Endothelial cell of umbilical vein (primary cell): ENCODE results near the gene APEX1. TPM values are rescaled to one million over a fixed set of nuclear protein-coding genes. Genes with fewer than 3 reads are reported as not detected.

ENCODE experiments used
- BruUV-seq: library from RNA; stranded (reverse); fragments of 400-500 nt; replicated peaks from 2 replicates; lab custom pipeline; 2021; lab: Mats Ljungman, UMichigan
- CTCF ChIA-PET: fragments of 300-600, 350-600 bp; sonication (Branson Sonifier 250); formaldehyde crosslinking; loops from one replicate; lab custom pipeline; 2021; ENCODE audit warnings: antibody characterized with exemption, inconsistent platforms; lab: Charles Lee
- POLR2A ChIA-PET: fragments of 300-600, 350-600 bp; sonication (Branson Sonifier 250); formaldehyde crosslinking; loops from one replicate; lab custom pipeline; 2021; ENCODE audit warnings: antibody characterized with exemption, inconsistent platforms; lab: Charles Lee
- DNase-seq: peaks from one replicate; pipeline ENCODE4 v3.0.0-alpha.2; 2011; ENCODE audit warnings: low read depth, low spot score
- FAIRE-seq: peaks from 2 replicates; lab custom pipeline; 2011; peaks lifted over from hg19 to GRCh38; lab: Jason Lieb, UNC
- H2AFZ ChIP-seq: 2 replicates; pipeline ENCODE4 v1.6.0; 2012; ENCODE audit warnings: low read depth, low read length, control low read depth, inconsistent platforms
- H3K27ac ChIP-seq: 2 replicates; pipeline ENCODE4 v1.5.1; 2011; ENCODE audit warnings: low read depth, mild to moderate bottlenecking, control low read depth, low read length, moderate library complexity; ENCODE audit not compliant: insufficient read depth
- H3K27me3 ChIP-seq, 2 experiments: 2 replicates each; pipeline versions ENCODE4 v1.6.0 to v1.6.1; 2011; ENCODE audit warnings: low read length in 2 of 2, mixed read lengths in 1 of 2; ENCODE audit not compliant: control insufficient read depth in 2 of 2, insufficient read depth in 2 of 2
- H3K36me3 ChIP-seq, 2 experiments: 2 replicates in 1 of 2; 3 replicates in 1 of 2; pipeline ENCODE4 v1.5.1; 2011; ENCODE audit warnings: low read length in 2 of 2, mild to moderate bottlenecking in 1 of 2, moderate library complexity in 1 of 2; ENCODE audit not compliant: control insufficient read depth in 2 of 2, insufficient read depth in 2 of 2; ENCODE audit errors: extremely low read depth in 1 of 2
- H3K4me1 ChIP-seq: 3 replicates; pipeline ENCODE4 v1.5.1; 2011; ENCODE audit warnings: mild to moderate bottlenecking, low read length; ENCODE audit not compliant: control insufficient read depth, insufficient read depth; ENCODE audit errors: extremely low read depth
- H3K4me2 ChIP-seq: 2 replicates; pipeline ENCODE4 v1.6.1; 2011; ENCODE audit warnings: low read length, control low read depth, mixed read lengths; ENCODE audit not compliant: insufficient read depth
- H3K4me3 ChIP-seq, 3 experiments: fragments of 200-600 bp in 1 of 3; sonication (generic), shearing (Covaris generic) in 1 of 3; replicated peaks in 1 of 3; 2 replicates each; pipeline ENCODE4 v1.5.1; 2011 to 2016; ENCODE audit warnings: control low read depth in 3 of 3, low read length in 3 of 3, mild to moderate bottlenecking in 2 of 3, inconsistent platforms in 1 of 3, low read depth in 1 of 3, moderate library complexity in 1 of 3; ENCODE audit not compliant: insufficient read depth in 1 of 3
- H3K79me2 ChIP-seq: 2 replicates; pipeline ENCODE4 v1.6.0; 2012; ENCODE audit warnings: low read length, inconsistent platforms; ENCODE audit not compliant: control insufficient read depth, insufficient read depth
- H3K9ac ChIP-seq: replicated peaks from 2 replicates; pipeline ENCODE3; 2011; ENCODE audit warnings: low read length, control low read depth; ENCODE audit not compliant: insufficient read depth; ENCODE audit errors: extremely low read depth
- H3K9me1 ChIP-seq: replicated peaks from 3 replicates; pipeline ENCODE4 v1.6.0; 2011; ENCODE audit warnings: mild to moderate bottlenecking, low read length; ENCODE audit not compliant: control insufficient read depth, insufficient read depth; ENCODE audit errors: extremely low read depth
- H3K9me3 ChIP-seq: replicated peaks from 2 replicates; pipeline ENCODE4 v1.5.1; 2012; ENCODE audit warnings: low read length, inconsistent platforms; ENCODE audit not compliant: control insufficient read depth, insufficient read depth
- H4K20me1 ChIP-seq: replicated peaks from 2 replicates; pipeline ENCODE3; 2011; ENCODE audit warnings: mild to moderate bottlenecking, low read length; ENCODE audit not compliant: control insufficient read depth, insufficient read depth; ENCODE audit errors: extremely low read depth
- CTCF ChIP-seq, 2 donors: IDR thresholded peaks; 1 replicate in 1 of 2; 2 replicates in 1 of 2; pipeline ENCODE4 v1.5.1; 2011; ENCODE audit warnings: low read length in 2 of 2, mild to moderate bottlenecking in 2 of 2, moderate library complexity in 2 of 2, control low read depth in 1 of 2, inconsistent platforms in 1 of 2, low read depth in 1 of 2; ENCODE audit not compliant: insufficient read depth in 1 of 2; ENCODE audit errors: extremely low read depth in 1 of 2
- EZH2 ChIP-seq: IDR thresholded peaks from 2 replicates; pipeline ENCODE4 v1.6.1; 2012; ENCODE audit warnings: borderline replicate concordance, low read depth, mild to moderate bottlenecking, moderate library complexity, low read length, inconsistent platforms; ENCODE audit not compliant: severe bottlenecking
- FOS ChIP-seq: IDR thresholded peaks from 2 replicates; pipeline ENCODE4 v1.6.1; 2011; ENCODE audit warnings: mild to moderate bottlenecking, low read length, moderate library complexity, borderline replicate concordance; ENCODE audit not compliant: insufficient read depth
- GATA2 ChIP-seq: IDR thresholded peaks from 2 replicates; pipeline ENCODE4 v1.7.0; 2011; ENCODE audit warnings: low read depth, mild to moderate bottlenecking, moderate library complexity, mixed read lengths, low read length; ENCODE audit not compliant: insufficient read length, insufficient read depth
- JUN ChIP-seq: IDR thresholded peaks from 2 replicates; pipeline ENCODE4 v1.6.1; 2011; ENCODE audit warnings: borderline replicate concordance, low read depth; ENCODE audit not compliant: insufficient read length, insufficient read depth
- MAX ChIP-seq: IDR thresholded peaks from 2 replicates; pipeline ENCODE4 v1.6.1; 2011; ENCODE audit not compliant: insufficient read depth, insufficient read length
- MYC ChIP-seq: IDR thresholded peaks from one replicate; pipeline ENCODE4 v1.6.1; 2011; ENCODE audit warnings: mild to moderate bottlenecking, low read depth, low read length
- POLR2A ChIP-seq: IDR thresholded peaks from 2 replicates; pipeline ENCODE4 v1.6.1; 2012; ENCODE audit warnings: low read depth, mild to moderate bottlenecking, control low read depth, low read length
- POLR2AphosphoS5 ChIP-seq: IDR thresholded peaks from 2 replicates; pipeline ENCODE4 v1.6.1; 2012; ENCODE audit warnings: low read depth, mild to moderate bottlenecking, control low read depth, low read length, moderate library complexity; ENCODE audit not compliant: insufficient read depth
- dilution Hi-C: fragments of 300-500 bp; cut with MboI; formaldehyde crosslinking; loops from one replicate; pipeline ENCODE4 v1.15.0; 2019; ENCODE audit warnings: low sequenced_read_pairs; ENCODE audit not compliant: extremely low pct_ligation_motif_present
- intact Hi-C: fragments of 100-400 bp; cut with micrococcal nuclease; formaldehyde crosslinking; loops from one replicate; pipeline ENCODE4 v1.10.0; 2022
- polyA plus RNA-seq, 4 experiments: library from polyadenylated mRNA; depleted of rRNA in 3 of 4; stranded (reverse) in 3 of 4; unstranded in 1 of 4; fragments of >200 nt; gene quantifications; 2 replicates each; pipeline versions ENCODE4 v1.2.1 to v1.2.3, GENCODE V29; 2011 to 2012; ENCODE audit warnings: missing spikeins in 1 of 4
- total RNA-seq: library from RNA; stranded (reverse); gene quantifications from 2 replicates; pipeline ENCODE4 v1.2.3, GENCODE V29; 2021

Gene APEX1
- total and polyA plus RNA-seq, 2 donors (not counting 3 experiments of a cell fraction or from before 2014, with no cell fraction given) = 231 to 304 TPM

- Histone ChIP-seq H3K9ac (no peak overlapping the region), H3K9me1 (no peaks in the 10 kb centered on the region), H3K36me3 (no peaks in the 10 kb centered on the region), H3K4me3 (no peak overlapping the region), H2AFZ (no peak overlapping the region), H3K9me3 (no peaks in the 10 kb centered on the region), H3K4me1 (peaks cover 10% of the 10 kb centered on the region), H3K27ac (no peak overlapping the region), H3K27me3 (no peaks in the 10 kb centered on the region), H3K4me2 (no peak overlapping the region), H3K79me2 (no peaks in the 10 kb centered on the region), H4K20me1 (no peaks in the 10 kb centered on the region)
- ChIA-PET POLR2A (no interaction called here), CTCF (interaction anchor here (0.5 to 1.4 kb wide), 3 partner anchors 9 to 1129 kb away, joined by 3 to 4 read pairs (median 4); partner anchors contain the start of genes APEX1 and OSGEP)
- BruUV-seq = no TSS peak
- no peak for TF ChIP-seq CTCF (IDR thresholded peaks at IDR 0.05; ENCODE audit: extremely low read depth in 1 of 2, insufficient read depth in 1 of 2, low read depth in 1 of 2, low read length in 2 of 2)
- no peak for TF ChIP-seq FOS
- no peak for TF ChIP-seq POLR2AphosphoS5
- no peak for TF ChIP-seq EZH2
- TF ChIP-seq POLR2A = no peak
- TF ChIP-seq MYC = no peak
- no peak for TF ChIP-seq GATA2
- TF ChIP-seq MAX = no peak
- TF ChIP-seq JUN = no peak
- intact Hi-C loops = no loop called here
- DNase-seq = no peak
- dilution Hi-C loops = no loop called here
- FAIRE-seq = no peak
These were observed 37.5 kb upstream of the APEX1 start for GRCh38 chr14:20417250-20418186.
